ENCODE results near the gene MYRIP. TPM values are rescaled to one million over a fixed set of nuclear protein-coding genes. Genes with fewer than 3 reads are reported as not detected.
"Not testable (repeated sequence)": the region's sequence is repeated elsewhere in the genome, so short reads cannot be mapped to it uniquely, and the experiment has no call there.

Gene MYRIP
- total and polyA plus RNA-seq, 8 donors, result 0.29 to 1.9 (median 0.57) TPM

DNA sequence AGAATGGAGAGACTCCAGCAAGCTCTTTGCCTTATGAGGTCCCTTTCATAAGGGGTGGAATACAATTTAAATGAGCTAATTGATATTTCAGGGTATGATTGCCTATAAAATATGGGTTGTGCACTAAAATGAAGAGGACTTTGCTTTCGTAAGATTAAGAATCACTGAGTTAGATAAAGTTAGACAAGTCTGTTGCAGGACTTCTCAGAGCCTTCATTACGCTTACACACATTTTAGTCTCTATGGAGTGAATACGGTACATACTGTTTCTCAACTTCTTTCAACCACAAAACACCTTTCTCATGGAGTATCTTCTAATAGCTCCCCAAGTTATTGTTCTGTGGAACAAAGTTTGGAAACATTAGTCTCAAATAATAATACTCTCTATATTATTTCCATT is 17.8 kb upstream of the MYRIP start:
- H3K27ac ChIP-seq, result no peak overlapping the region
- DNase-seq (no peak), ATAC-seq (no peak)
- H3K36me3 ChIP-seq, result no peaks in the 10 kb centered on the region
- intact Hi-C loops (cut with DNase I), result no loop called here
- no peak overlapping the region for H3K4me3 ChIP-seq
- TF ChIP-seq, protein P1, sequence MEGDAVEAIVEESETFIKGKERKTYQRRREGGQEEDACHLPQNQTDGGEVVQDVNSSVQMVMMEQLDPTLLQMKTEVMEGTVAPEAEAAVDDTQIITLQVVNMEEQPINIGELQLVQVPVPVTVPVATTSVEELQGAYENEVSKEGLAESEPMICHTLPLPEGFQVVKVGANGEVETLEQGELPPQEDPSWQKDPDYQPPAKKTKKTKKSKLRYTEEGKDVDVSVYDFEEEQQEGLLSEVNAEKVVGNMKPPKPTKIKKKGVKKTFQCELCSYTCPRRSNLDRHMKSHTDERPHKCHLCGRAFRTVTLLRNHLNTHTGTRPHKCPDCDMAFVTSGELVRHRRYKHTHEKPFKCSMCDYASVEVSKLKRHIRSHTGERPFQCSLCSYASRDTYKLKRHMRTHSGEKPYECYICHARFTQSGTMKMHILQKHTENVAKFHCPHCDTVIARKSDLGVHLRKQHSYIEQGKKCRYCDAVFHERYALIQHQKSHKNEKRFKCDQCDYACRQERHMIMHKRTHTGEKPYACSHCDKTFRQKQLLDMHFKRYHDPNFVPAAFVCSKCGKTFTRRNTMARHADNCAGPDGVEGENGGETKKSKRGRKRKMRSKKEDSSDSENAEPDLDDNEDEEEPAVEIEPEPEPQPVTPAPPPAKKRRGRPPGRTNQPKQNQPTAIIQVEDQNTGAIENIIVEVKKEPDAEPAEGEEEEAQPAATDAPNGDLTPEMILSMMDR (IDR thresholded peaks at IDR 0.05), result no peak
- H3K27me3 ChIP-seq, result no peaks in the 10 kb centered on the region
- no peaks in the 10 kb centered on the region for H3K4me1 ChIP-seq
- H3K9me3 ChIP-seq, result no peaks in the 10 kb centered on the region

DNA sequence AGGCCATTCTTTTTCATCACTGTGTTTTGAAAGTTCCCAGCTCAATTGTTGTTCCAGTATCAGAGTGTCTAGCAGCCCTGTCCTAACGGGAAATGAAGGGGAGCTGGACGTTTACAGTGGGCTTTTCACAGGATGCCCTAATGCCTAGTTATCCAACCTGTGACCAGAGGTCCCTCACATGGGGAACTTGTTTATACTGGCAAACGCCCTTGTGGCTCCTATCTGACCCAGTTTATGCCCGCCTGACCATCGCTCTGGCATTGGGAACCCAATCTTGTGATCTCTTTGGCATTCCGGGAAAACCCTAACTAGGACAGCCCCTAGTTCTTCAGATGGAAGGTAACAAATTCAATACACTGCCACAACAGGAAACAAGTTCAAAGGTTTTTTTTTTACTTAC is 14.5 kb upstream of the MYRIP start:
- DNase-seq (no peak), ATAC-seq (no peak)
- Histone ChIP-seq H3K4me1 (no peaks in the 10 kb centered on the region), H3K27ac (no peak overlapping the region), H3K9me3 (no peaks in the 10 kb centered on the region), H3K4me3 (no peak overlapping the region), H3K27me3 (no peaks in the 10 kb centered on the region), H3K36me3 (no peaks in the 10 kb centered on the region)
- intact Hi-C loops (cut with DNase I), result no loop called here
- TF ChIP-seq, protein P1 (IDR thresholded peaks at IDR 0.05), result no peak

DNA sequence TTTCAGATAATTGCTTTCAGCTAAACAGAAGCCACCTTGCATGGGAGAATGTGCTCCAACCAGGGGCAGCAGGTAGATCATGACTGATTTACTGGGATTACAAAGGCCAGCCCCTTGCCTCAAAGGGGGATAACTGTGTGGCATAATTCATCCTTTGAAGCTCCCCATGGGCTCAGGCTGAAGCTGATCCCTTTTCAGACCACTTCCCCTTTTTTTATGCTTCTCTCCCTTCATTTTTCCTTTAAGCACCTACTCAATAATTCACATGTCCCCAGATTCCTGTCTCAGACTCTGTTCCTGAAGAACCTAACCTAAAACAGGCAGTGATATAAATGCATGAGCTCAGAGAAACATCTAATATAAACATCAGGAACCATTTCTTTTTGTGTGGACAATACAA is 8.2 kb upstream of the MYRIP start:
- Histone ChIP-seq H3K27ac (no peak overlapping the region), H3K27me3 (no peaks in the 10 kb centered on the region), H3K36me3 (no peaks in the 10 kb centered on the region), H3K4me3 (no peak overlapping the region), H3K9me3 (peaks cover 0 to 6% of the 10 kb centered on the region in 2 donors), H3K4me1 (no peaks in the 10 kb centered on the region)
- intact Hi-C loops (cut with DNase I), result no loop called here
- DNase-seq (no peak), ATAC-seq (no peak)
- TF ChIP-seq, protein P1 (IDR thresholded peaks at IDR 0.05), result no peak

DNA sequence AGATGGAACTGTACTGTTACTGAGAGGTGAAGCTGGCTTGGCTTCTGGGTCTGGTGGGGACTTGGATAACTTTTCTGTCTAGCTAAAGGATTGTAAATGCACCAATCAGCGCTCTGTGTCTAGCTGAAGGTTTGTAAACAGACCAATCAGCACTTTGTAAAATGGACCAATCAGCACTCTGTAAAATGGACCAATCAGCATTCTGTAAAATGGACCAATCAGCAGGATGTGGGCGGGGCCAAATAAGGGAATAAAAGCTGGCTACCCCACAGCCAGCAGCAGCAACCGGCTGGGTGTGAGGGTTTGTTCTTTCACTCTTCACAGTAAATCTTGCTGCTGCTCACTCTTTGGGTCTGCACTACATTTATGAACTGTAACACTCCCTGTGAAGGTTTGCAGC is 6.9 kb upstream of the MYRIP start:
- H3K4me1 ChIP-seq; H3K4me3 ChIP-seq; DNase-seq; H3K9me3 ChIP-seq; ATAC-seq; intact Hi-C loops (cut with DNase I); H3K27ac ChIP-seq; H3K36me3 ChIP-seq: not testable (repeated sequence)
- peaks cover 0 to 11% of the 10 kb centered on the region in 2 donors for H3K27me3 ChIP-seq

DNA sequence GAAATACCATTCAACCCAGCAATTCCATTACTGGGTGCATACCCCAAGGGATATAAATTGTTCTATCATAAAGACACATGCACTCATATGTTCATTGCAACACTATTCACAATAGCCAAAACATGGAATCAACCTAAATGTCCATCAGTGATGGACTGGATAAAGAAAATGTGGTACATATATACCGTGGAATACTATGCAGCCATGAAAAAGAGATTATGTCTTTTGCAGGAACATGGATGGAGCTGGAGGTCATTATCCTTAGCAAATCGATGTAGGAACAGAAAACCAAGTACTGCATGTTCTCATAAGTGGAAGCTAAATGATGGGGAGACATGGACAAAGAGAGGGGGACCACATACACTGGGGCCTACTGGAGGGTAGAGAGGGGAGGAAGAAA is 5.5 kb upstream of the MYRIP start:
- Histone ChIP-seq H3K9me3 (peaks cover 0 to 6% of the 10 kb centered on the region in 2 donors), H3K27me3 (peaks cover 5 to 26% of the 10 kb centered on the region in 2 donors), H3K4me1 (no peaks in the 10 kb centered on the region), H3K36me3 (no peaks in the 10 kb centered on the region), H3K4me3 (no peak overlapping the region), H3K27ac (no peak overlapping the region)
- TF ChIP-seq, protein P1 (IDR thresholded peaks at IDR 0.05), result no peak
- DNase-seq (no peak), ATAC-seq (no peak)
- intact Hi-C loops (cut with DNase I), result no loop called here

DNA sequence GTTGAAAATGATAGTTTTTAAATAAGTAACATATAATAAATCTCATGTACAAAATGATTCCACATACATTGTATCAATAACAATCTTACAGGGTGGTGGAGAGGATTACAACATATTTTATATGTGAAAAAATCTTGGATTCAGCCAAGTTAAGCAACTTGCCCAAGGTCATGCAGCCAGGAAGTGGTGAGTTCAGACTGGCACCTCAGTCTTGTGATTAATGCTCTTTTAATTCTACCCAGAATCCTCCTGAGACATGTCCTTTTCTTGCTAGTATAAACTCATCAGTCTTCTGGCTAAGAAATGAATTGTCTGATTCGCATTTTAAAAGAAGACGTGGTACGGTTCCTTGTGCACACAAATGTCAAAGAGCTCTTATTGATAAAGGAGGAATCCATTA is 4.5 kb upstream of the MYRIP start:
- H3K27me3 ChIP-seq, result peaks cover 12 to 35% of the 10 kb centered on the region in 2 donors
- H3K4me3 ChIP-seq, result no peak overlapping the region
- peaks cover 3 to 5% of the 10 kb centered on the region in 2 donors for H3K4me1 ChIP-seq
- no peaks in the 10 kb centered on the region for H3K36me3 ChIP-seq
- ATAC-seq, result no peak
- no peak overlapping the region for H3K27ac ChIP-seq
- TF ChIP-seq, protein P1 (IDR thresholded peaks at IDR 0.05), result no peak
- H3K9me3 ChIP-seq, result peaks cover 0 to 6% of the 10 kb centered on the region in 2 donors
- no peak for DNase-seq
- intact Hi-C loops (cut with DNase I), result no loop called here
